RWPE2 (cell line): Measurements from ENCODE around the gene RNF112.

Experiments
- ATAC-seq: fragments of 200-7000 bp; cut with Tn5 transposase; 3 replicates; pipeline ENCODE4 v1.9.1; 2021; ENCODE audit warnings: low read depth
- DNase-seq: peaks from one replicate; pipeline ENCODE4 v3.0.0-alpha.2; 2020; ENCODE audit warnings: low spot score
- H3K27ac ChIP-seq: fragments of 450-650 bp; 2 replicates; pipeline ENCODE4 v1.5.1; 2017; ENCODE audit warnings: mild to moderate bottlenecking; ENCODE audit not compliant: poor library complexity, severe bottlenecking
- H3K27me3 ChIP-seq: fragments of 250-450 bp; sonication (Bioruptor Pico); 2 replicates; pipeline ENCODE4 v1.5.1; 2021; ENCODE audit warnings: mild to moderate bottlenecking, moderate library complexity; ENCODE audit not compliant: insufficient read depth, poor library complexity, severe bottlenecking
- H3K36me3 ChIP-seq: fragments of 250-450 bp; sonication (Bioruptor Pico); 2 replicates; pipeline ENCODE4 v1.5.1; 2020; ENCODE audit warnings: low read depth, mild to moderate bottlenecking, moderate library complexity
- H3K4me1 ChIP-seq: fragments of 250-450 bp; sonication (Bioruptor Pico); 2 replicates; pipeline ENCODE4 v1.5.1; 2021; ENCODE audit warnings: mild to moderate bottlenecking, moderate library complexity; ENCODE audit not compliant: insufficient read depth, poor library complexity, severe bottlenecking
- H3K4me3 ChIP-seq: fragments of 250-450 bp; sonication (Bioruptor Pico); 2 replicates; pipeline ENCODE4 v1.5.1; 2021; ENCODE audit warnings: mild to moderate bottlenecking, moderate library complexity; ENCODE audit not compliant: severe bottlenecking
- H3K9me3 ChIP-seq: fragments of 250-450 bp; sonication (Bioruptor Pico); 2 replicates; pipeline ENCODE4 v1.5.1; 2021; ENCODE audit warnings: mild to moderate bottlenecking, moderate library complexity; ENCODE audit not compliant: severe bottlenecking
- CTCF ChIP-seq: fragments of 450-650 bp; IDR thresholded peaks from one replicate; pipeline ENCODE4 v1.5.1; 2017; ENCODE audit warnings: mild to moderate bottlenecking, moderate library complexity; ENCODE audit not compliant: poor library complexity, severe bottlenecking

Gene RNF112

GRCh38 chr17:19377602-19378415, 33.2 kb upstream of the RNF112 start:
- Histone ChIP-seq H3K36me3 (peaks cover 34% of the 10 kb centered on the region), H3K4me1 (no peaks in the 10 kb centered on the region), H3K9me3 (no peaks in the 10 kb centered on the region), H3K27me3 (no peaks in the 10 kb centered on the region), H3K4me3 (peak overlapping the region; percentile 65), H3K27ac (peak overlapping the region; percentile 90)
- peak; percentile 98 for DNase-seq
- no peak for TF ChIP-seq CTCF
- peak; percentile 92 for ATAC-seq

GRCh38 chr17:19378416-19379360, 32.3 kb upstream of the RNF112 start, which contains the start of gene MAPK7:
MAPK7 (plus strand) TSS chr17:19378498; CDS start chr17:19378901, 403 bp downstream.
- TF ChIP-seq CTCF, result no peak
- Histone ChIP-seq H3K36me3 (peaks cover 43% of the 10 kb centered on the region), H3K4me3 (peak within 1 kb of the TSS; percentile 65), H3K27me3 (no peaks in the 10 kb centered on the region), H3K27ac (peak within 1 kb of the TSS; percentile 90), H3K4me1 (no peaks in the 10 kb centered on the region), H3K9me3 (no peaks in the 10 kb centered on the region)
- DNase-seq (no peak), ATAC-seq (no peak; the same call in 2 of the 3 replicates)

GRCh38 chr17:19379361-19380065, 31.5 kb upstream of the RNF112 start:
- Histone ChIP-seq H3K4me3 (peak overlapping the region; percentile 65), H3K27me3 (no peaks in the 10 kb centered on the region), H3K27ac (peak overlapping the region; percentile 90), H3K9me3 (no peaks in the 10 kb centered on the region), H3K4me1 (no peaks in the 10 kb centered on the region), H3K36me3 (peaks cover 44% of the 10 kb centered on the region)
- ATAC-seq, result no peak
- TF ChIP-seq CTCF, result no peak
- DNase-seq, result no peak

- Histone ChIP-seq H3K27ac (no peak overlapping the region), H3K9me3 (no peaks in the 10 kb centered on the region), H3K27me3 (no peaks in the 10 kb centered on the region), H3K4me1 (no peaks in the 10 kb centered on the region), H3K4me3 (no peak overlapping the region), H3K36me3 (peaks cover 46% of the 10 kb centered on the region)
- no peak for DNase-seq
- TF ChIP-seq CTCF, result no peak
- ATAC-seq, result no peak
Measured at GRCh38 chr17:19380481-19381301, 30.3 kb upstream of the RNF112 start.
